RWPE2 (cell line): ENCODE measurements around the gene WDR48.

Source experiments
- ATAC-seq: fragments of 200-7000 bp; cut with Tn5 transposase; 3 replicates; pipeline ENCODE4 v1.9.1; 2021; ENCODE audit warnings: low read depth
- DNase-seq: peaks from one replicate; pipeline ENCODE4 v3.0.0-alpha.2; 2020; ENCODE audit warnings: low spot score
- H3K27ac ChIP-seq: fragments of 450-650 bp; 2 replicates; pipeline ENCODE4 v1.5.1; 2017; ENCODE audit warnings: mild to moderate bottlenecking; ENCODE audit not compliant: poor library complexity, severe bottlenecking
- H3K27me3 ChIP-seq: fragments of 250-450 bp; sonication (Bioruptor Pico); 2 replicates; pipeline ENCODE4 v1.5.1; 2021; ENCODE audit warnings: mild to moderate bottlenecking, moderate library complexity; ENCODE audit not compliant: insufficient read depth, poor library complexity, severe bottlenecking
- H3K36me3 ChIP-seq: fragments of 250-450 bp; sonication (Bioruptor Pico); 2 replicates; pipeline ENCODE4 v1.5.1; 2020; ENCODE audit warnings: low read depth, mild to moderate bottlenecking, moderate library complexity
- H3K4me1 ChIP-seq: fragments of 250-450 bp; sonication (Bioruptor Pico); 2 replicates; pipeline ENCODE4 v1.5.1; 2021; ENCODE audit warnings: mild to moderate bottlenecking, moderate library complexity; ENCODE audit not compliant: insufficient read depth, poor library complexity, severe bottlenecking
- H3K4me3 ChIP-seq: fragments of 250-450 bp; sonication (Bioruptor Pico); 2 replicates; pipeline ENCODE4 v1.5.1; 2021; ENCODE audit warnings: mild to moderate bottlenecking, moderate library complexity; ENCODE audit not compliant: severe bottlenecking
- H3K9me3 ChIP-seq: fragments of 250-450 bp; sonication (Bioruptor Pico); 2 replicates; pipeline ENCODE4 v1.5.1; 2021; ENCODE audit warnings: mild to moderate bottlenecking, moderate library complexity; ENCODE audit not compliant: severe bottlenecking
- TF ChIP-seq, protein P1 (sequence below): fragments of 450-650 bp; IDR thresholded peaks from one replicate; pipeline ENCODE4 v1.5.1; 2017; ENCODE audit warnings: mild to moderate bottlenecking, moderate library complexity; ENCODE audit not compliant: poor library complexity, severe bottlenecking

WDR48 gene

GRCh38 chr3:39090922-39091321 lies 39.1 kb downstream of the WDR48 start:
- DNase-seq (no peak), ATAC-seq (no peak)
- Histone ChIP-seq H3K4me1 (no peaks in the 10 kb centered on the region), H3K27me3 (no peaks in the 10 kb centered on the region), H3K4me3 (no peak overlapping the region), H3K36me3 (peaks cover 60% of the 10 kb centered on the region), H3K27ac (no peak overlapping the region), H3K9me3 (no peaks in the 10 kb centered on the region)
- TF ChIP-seq, protein P1, sequence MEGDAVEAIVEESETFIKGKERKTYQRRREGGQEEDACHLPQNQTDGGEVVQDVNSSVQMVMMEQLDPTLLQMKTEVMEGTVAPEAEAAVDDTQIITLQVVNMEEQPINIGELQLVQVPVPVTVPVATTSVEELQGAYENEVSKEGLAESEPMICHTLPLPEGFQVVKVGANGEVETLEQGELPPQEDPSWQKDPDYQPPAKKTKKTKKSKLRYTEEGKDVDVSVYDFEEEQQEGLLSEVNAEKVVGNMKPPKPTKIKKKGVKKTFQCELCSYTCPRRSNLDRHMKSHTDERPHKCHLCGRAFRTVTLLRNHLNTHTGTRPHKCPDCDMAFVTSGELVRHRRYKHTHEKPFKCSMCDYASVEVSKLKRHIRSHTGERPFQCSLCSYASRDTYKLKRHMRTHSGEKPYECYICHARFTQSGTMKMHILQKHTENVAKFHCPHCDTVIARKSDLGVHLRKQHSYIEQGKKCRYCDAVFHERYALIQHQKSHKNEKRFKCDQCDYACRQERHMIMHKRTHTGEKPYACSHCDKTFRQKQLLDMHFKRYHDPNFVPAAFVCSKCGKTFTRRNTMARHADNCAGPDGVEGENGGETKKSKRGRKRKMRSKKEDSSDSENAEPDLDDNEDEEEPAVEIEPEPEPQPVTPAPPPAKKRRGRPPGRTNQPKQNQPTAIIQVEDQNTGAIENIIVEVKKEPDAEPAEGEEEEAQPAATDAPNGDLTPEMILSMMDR: no peak

DNA sequence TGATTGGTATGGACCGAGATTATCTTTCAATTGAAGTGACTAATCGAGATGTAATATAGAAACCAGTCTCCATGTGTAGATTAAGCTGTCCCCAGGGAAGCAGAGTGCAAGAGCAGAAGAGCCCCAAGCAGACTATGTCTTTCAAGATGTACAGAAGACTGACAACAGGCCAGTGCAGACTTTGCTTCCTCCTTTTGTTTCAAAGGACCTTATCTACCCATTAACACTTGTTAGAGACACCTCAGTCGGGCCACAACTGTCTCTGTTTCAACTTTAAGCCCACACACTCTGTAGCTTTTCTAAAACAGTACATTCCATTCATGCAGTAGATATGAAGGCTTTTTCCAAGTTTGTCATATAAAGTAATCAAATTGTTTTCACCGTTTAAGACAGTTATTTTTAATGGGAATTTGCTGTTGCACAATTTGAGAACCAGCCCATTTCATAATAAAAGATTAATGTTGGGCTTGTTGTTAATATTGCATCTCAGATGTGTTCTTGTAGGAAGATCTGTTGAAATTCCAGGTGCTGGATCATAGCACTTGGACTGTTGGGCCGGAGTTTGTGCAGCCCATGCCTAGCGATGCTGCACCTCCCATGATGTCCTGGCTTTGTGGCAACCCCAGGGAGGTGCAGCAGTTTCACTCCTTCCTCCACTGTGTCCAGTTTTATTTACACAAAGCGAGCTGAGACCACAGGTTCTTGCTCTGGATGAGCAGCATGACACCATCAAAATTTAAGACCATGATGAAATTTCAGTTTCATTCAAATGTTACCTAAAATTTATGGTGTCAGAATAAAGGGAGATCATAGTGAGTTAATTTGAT lies 43.2 kb downstream of the WDR48 start:
- H3K27ac ChIP-seq: no peak overlapping the region
- no peaks in the 10 kb centered on the region for H3K9me3 ChIP-seq
- ATAC-seq (no peak), DNase-seq (no peak)
- no peaks in the 10 kb centered on the region for H3K4me1 ChIP-seq
- peaks cover 69% of the 10 kb centered on the region for H3K36me3 ChIP-seq
- H3K4me3 ChIP-seq: no peak overlapping the region
- no peaks in the 10 kb centered on the region for H3K27me3 ChIP-seq
- TF ChIP-seq, protein P1: no peak

- Histone ChIP-seq H3K27me3 (no peaks in the 10 kb centered on the region), H3K4me3 (no peak overlapping the region), H3K27ac (no peak overlapping the region), H3K9me3 (no peaks in the 10 kb centered on the region), H3K36me3 (peaks cover 68% of the 10 kb centered on the region), H3K4me1 (no peaks in the 10 kb centered on the region)
- DNase-seq (no peak), ATAC-seq (no peak)
- TF ChIP-seq, protein P1: no peak
Measured at GRCh38 chr3:39095778-39096177, 44.0 kb downstream of the WDR48 start.

GRCh38 chr3:39096775-39097174 lies 45.0 kb downstream of the WDR48 start:
- ATAC-seq: no peak
- Histone ChIP-seq H3K36me3 (peaks cover 66% of the 10 kb centered on the region), H3K4me3 (no peak overlapping the region), H3K4me1 (no peaks in the 10 kb centered on the region), H3K9me3 (no peaks in the 10 kb centered on the region), H3K27me3 (no peaks in the 10 kb centered on the region), H3K27ac (no peak overlapping the region)
- DNase-seq: no peak
- TF ChIP-seq, protein P1: no peak
